Stimulated activated CD8-positive, alpha-beta memory T cell treated with anti-CD3 and anti-CD28 coated beads, Interleukin-2, amount 100 ng/mL, for 1 hour (primary cell): Measurements from ENCODE around the gene NEURL1.

Source experiments
- DNase-seq, 2 donors: peaks; one replicate each; pipeline ENCODE4 v3.0.0-alpha.2; 2020; ENCODE audit warnings: low read depth in 2 of 2

NEURL1 gene

DNA sequence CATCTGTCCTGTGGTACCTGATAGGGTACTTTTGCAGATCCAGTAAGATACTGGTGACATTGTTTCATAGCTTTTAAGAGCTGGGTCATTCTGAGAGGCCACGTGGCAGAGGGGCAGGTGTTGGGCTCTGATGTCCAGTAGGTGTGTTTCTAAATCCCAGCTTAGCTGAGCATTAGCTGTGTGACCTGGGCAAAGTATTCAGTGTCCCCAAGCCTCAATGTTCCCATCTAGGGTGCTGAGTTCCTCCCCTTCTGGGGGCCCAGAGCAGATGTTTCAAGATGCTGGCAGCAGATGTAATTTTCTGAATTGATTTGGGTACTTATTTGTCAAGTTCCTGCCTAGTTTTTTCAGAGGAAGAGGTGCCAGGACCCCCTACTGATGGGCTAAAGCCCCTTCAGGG, 52.9 kb downstream of the NEURL1 start:
- no peak for DNase-seq

DNA sequence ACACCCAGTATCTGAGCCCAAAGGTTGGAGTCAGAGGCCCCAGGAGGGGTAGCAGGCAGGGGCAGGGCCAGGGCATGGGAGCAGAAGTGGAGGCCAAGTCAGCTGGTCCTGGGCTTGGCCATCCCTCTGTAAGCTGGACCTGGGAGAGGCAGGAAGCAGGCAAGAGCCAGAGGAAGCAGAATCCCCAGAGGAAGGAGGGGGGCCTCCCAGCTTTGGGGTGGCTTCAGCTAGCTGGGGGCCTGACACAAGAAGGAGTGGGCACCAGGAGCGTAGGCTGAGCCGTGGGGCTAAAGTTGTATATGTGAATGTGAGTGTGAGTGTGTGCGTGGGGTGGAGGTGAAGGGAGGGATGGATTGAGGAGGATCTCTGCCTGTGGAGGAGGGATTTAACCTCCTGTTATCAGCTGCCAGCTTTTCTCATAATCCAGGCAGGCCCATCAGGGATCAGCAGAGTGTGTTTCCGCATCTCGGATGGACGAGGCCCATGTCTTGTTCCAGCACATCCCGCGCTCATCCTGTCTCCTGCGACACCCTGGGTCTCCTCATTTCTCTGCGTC, 54.0 kb downstream of the NEURL1 start:
- DNase-seq: no peak

GRCh38 chr10:103548006-103548405, 54.5 kb downstream of the NEURL1 start:
- DNase-seq: no peak

- DNase-seq: no peak
Observed at GRCh38 chr10:103548581-103549348, 55.3 kb downstream of the NEURL1 start.

DNA sequence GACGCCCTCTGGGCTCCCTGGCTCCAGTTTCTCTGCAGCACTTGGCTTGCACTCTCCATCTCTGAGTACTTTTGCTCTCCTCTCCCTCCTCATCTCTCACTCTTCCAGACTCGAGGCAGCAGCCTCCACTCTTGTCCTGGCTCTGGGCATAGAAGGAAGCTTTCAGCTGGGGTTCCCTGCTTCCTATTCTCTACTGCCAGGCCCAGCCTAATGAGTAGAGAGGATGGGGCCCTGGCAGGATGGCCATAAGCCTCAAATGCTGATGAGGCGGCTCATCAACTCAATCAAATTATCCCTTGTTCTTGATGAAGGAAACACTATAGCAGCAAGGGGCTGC, 55.8 kb downstream of the NEURL1 start:
- DNase-seq: no peak

DNA sequence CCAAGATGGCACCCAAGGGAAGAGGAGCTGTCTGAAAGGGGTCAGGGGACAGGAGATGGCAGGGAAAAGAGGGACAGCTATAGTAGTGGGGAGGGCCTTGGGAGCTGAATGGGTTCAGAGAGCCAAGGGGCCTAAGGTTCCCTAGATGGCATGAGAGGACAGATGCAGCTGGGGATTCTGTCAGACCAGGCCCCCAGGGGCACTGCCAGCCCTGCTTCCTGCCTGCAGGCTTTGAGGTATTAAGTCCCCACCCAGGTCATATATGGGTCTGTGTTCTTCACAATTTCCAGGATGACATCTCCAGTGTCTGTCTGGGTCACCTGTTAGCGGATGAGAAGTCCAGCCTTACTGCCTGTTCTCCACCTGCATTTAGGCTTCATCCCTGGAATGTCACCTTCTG, 56.7 kb downstream of the NEURL1 start:
- DNase-seq: no peak

GRCh38 chr10:103551619-103552602, 58.4 kb downstream of the NEURL1 start:
- DNase-seq: no peak

DNA sequence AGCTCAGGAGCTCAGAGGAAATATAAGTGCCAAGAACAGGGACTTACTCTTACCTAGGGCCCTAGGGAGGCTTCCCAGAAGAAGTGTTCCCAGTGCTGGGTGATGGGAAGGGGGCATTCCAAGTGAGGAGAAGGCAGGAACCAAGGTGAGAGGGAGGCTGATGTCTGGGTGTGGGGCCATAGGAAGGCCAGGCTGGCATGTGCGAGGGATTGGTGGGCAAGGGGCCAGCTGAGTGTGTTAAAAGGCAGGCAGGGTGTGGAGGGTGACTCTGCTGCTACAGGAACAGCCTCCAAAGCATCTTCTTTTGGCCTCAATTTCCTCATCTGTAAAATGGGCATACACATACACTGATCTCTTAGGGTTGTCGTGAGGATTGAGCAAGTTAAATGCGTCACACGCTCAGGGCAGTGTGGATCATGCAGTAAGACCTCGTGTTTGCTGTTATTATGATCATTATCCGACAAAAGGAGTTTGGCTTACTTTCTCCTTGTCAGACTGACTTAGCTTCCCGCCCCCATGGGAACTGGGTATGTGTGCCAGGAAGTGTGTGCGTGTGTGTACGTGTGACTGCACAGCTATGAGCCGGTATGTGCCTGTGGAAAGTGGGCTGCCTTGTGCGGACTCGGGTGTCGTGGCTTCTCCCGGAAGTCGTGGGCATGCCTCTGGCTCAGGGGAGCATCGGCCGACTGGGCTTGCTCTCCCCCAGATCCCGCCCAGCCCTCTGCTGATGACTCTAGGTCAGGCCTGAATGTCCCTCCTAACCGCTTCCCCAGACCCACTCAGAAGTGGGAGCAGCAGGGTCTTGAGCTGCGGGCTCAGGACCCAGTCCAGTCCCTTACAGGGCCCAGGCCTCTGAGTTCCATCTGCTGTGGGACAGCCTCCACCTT, 59.6 kb downstream of the NEURL1 start:
- no peak for DNase-seq

- DNase-seq: no peak
Observed at GRCh38 chr10:103553743-103554487, 60.4 kb downstream of the NEURL1 start.

- DNase-seq: no peak
Observed at GRCh38 chr10:103554488-103555324, 61.2 kb downstream of the NEURL1 start.

GRCh38 chr10:103555325-103555649, 61.8 kb downstream of the NEURL1 start:
- DNase-seq: no peak

- no peak for DNase-seq
Observed at GRCh38 chr10:103555712-103556111, 62.2 kb downstream of the NEURL1 start.

- DNase-seq: no peak
Observed at GRCh38 chr10:103556383-103557007, 63.0 kb downstream of the NEURL1 start.

DNA sequence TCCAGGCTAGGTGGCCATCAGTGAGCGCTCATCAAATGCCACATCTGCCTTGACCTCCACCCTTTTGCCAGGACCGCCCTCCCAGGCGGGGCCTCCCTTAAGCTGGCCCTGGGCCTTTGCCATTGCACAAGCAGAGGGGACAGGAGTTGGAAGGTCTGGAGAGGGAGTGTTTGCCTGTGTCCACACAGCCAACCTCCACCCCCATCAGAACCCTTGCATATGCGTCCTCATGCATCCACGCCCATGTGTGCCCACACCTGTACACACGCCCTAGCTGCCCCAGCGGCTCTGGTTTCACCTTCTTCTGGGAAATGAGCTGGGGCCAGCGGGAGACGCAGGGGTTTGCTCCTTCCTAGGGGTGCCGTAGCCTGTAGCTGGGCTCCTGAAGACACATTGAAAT, 64.0 kb downstream of the NEURL1 start:
- DNase-seq: no peak

GRCh38 chr10:103558911-103559310, 65.4 kb downstream of the NEURL1 start:
- DNase-seq: no peak

GRCh38 chr10:103559776-103560175, 66.3 kb downstream of the NEURL1 start:
- no peak for DNase-seq

- DNase-seq: no peak
Observed at GRCh38 chr10:103560886-103561285, 67.4 kb downstream of the NEURL1 start.

DNA sequence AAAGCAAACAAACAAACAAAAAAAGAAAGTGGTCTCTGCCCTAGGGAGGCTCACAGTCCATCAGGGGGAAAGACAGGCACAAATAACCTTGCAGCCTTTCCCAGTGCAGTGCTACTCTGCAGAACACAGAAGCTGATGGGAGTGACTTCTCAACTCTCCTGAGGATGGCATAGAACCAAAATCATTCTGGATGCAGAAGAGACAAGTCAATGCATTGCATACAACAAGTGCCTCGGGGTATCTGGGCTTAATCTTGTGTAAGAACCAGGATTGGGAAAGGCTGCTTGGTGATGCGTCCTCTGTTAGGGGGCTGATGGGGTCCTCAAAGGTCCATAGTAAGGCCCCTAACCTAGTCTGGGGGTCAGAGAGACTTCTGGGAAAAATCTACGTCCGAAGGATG, 68.9 kb downstream of the NEURL1 start:
- DNase-seq: no peak

GRCh38 chr10:103563231-103564115, 70.0 kb downstream of the NEURL1 start:
- DNase-seq: no peak
